Stimulated activated CD8-positive, alpha-beta memory T cell treated with anti-CD3 and anti-CD28 coated beads, Interleukin-15, amount 100 ng/mL, for 4 hours (primary cell): ENCODE results near the gene CEP104.

Source experiments
- DNase-seq, 2 donors: peaks; one replicate each; pipeline ENCODE4 v3.0.0-alpha.2; 2020; ENCODE audit warnings: low read depth in 2 of 2

The CEP104 gene

DNA sequence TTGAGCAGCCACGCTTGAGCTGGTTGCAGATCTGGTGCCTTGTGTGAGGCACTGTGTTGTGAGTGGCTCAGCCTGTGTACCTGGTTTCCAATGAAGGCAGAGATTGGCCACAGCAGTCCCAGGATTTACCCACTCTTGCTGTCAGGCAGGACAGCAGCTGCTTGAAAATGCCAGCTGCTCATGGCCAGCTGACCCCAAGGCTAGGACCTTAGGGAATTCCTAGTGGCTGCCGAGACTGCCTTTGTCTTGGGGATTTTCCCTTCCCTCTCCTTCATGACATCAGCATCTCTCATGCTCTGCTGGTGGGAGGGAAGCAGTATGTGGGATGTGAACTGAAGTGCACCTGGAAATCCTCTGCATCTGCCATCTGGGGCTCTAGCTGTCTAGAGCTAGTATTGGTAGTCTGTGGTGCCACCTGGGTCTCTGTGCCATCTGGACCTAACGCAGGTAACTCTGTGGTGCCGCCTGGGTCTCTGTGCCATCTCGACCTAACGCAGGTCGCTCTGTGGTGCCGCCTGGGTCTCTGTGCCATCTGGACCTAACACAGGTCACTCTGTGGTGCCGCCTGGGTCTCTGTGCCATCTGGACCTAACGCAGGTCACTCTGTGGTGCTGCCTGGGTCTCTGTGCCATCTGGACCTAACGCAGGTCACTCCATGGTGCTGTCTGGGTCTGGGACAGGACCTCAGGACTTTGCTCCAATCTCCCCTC lies 56.9 kb downstream of the CEP104 start:
- DNase-seq, result no peak

DNA sequence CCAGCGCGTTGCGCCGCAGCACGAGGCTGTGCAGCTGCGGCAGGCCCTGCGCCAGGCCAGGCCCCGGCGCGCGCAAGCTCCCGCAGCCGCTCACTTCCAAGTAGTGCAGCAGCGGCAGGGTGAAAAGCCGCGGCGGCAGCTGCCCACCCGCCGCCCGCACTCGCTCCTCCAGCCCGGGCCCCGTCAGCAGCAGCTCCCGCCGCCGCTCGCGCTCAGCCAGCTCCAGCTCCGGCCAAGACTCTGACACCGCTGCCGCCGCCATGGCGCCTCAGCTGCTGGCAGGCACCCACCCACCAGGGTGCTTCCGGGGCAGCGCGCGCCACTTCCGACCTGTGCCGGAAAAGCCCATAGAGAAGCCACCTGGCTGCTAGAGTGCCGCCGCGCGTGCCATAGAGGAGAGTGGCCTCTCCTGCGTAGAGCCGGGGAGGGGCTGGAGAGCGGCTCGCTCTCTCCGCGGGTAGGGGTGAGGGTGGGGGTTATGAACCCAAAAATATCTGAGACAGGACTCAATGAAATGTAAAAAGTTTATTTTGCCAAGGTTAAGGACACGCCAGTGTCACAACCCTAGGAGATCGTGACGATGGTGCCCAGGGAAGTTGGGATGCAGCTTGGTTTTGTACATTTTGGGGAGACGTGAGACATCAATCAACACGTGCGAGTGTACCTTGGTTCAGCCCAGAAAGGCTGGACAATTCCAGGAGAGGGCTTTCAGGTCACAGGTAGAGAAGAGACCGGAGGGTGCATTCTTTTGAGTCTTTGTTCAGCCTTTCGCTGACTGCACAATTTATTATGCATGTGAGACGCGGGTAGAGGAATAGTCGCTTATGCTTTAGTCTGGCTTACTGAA lies 60.6 kb downstream of the CEP104 start, which contains the start of gene LRRC47:
LRRC47 (minus strand) TSS at position 284 of the 847 bp plus-strand sequence; CDS start at position 262, 22 bp downstream.
- DNase-seq, result peak; percentile 87 to 89

DNA sequence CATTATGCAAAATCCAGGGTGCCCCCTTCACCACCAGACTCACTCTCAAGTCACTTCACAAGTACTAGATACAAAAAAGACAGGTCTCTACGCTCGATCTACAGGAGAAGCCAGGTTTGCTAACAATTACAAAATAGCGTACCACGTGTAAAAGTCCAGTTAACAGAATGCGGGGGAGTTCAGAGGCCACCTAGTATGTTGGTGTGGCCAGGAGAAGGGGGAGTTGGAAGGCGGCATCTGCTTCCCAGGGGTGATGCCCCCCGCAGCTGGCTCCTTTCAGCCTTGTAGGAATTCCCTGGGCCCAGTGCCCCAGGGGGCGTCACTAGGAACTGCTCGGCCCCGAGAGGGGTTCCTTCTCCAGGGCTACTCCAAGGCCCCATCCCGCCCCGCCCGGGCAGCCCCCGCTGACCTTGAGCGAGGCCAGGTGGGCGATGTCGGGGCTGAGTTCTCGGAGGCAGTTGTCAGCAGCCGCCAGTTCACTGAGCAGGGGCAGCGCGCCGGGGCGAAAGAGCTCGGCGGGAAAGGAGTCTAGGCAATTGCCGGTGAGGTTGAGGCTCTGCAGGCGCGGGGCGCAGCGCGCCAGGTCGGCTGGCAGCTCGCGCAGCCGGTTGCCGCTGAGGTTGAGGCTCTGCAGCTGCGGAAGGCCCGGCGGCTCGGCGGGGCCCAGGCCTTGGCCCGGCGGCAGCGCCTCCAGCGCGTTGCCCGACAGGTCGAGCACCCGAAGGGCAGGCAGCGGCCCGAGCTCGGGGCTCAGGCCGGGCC lies 61.4 kb downstream of the CEP104 start:
- DNase-seq, result no peak

DNA sequence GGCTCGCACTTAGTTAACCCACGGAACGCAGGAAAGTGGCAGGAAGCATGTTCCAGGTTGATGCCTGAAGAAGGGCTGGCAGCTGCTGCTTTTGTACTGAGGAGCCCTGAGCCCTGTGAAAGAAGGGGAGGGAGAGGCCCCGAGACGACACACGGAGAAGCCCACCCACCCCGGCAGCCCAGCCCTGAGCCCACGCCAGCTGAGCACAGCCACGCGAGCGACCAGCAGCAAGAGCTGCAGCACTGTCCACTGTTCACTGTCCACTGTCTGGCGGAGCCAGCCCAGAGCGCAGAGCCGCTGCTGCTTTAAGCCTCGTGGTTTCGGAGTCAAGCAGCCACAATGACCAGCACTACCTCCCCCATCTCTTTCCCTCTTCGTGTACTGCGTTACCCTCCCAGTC lies 66.1 kb downstream of the CEP104 start:
- DNase-seq, result no peak

DNA sequence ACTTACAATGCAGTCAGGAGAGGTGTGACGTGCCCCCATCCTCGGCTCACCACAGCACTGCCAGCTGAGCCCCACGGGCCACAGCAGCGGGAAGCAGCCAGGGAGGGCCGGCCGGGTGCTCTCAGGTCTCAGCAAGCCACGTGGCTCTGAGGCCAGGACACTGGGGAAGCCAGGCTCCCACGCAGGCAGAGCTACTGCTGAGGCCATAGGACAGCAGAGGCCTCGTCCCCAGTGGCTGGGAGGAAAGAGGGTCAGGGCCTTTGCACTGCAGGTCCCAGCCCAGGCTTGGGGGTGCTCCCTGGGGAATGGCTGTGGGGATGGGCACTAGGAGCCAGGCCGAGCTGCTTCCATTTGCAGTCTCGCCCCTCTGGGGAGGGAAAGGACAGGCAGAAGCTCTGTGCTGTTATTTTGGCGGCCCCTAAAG lies 66.5 kb downstream of the CEP104 start:
- DNase-seq, result no peak

DNA sequence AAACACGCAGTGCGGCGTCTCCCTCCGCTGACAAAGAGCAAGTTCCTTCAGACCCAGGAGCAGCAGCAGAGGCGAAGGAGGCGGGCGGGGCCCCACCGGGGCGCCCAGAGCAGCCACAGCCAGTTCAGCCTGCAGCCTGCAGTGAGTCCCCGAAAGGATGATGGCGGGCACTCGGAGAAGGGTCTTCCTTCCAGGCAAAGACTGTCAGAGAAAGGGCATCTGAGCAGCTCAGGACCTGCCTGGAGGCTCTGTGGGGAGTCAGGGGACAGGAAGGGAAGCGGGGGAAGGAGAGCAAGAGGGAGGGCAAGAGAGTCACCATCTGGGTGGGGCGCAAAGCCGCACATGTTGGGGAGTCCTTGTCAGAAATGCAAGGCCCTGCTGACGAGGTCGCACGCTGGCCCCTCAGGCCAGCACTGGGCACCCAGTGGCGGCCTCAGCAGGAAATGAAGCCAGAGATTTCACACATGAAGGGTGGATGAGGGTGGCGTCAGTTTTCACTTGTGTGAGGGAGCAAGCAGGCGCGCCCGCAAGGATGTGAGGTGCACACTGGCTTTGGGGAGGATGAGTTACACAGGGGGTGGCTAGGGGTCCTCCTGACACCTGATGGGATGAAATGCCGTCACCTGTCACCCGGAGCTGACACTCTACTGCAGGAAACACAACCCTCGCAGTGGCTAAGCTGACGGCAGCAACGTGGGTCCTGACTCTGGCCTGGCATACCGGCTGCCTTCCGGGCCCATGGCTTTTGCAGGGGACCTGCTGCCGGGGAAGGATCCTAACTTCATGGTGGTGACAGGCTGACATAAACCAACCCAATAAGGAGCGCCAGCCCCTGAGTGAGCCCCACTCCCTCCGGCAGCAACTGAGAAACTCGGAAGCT lies 67.3 kb downstream of the CEP104 start:
- no peak for DNase-seq

DNA sequence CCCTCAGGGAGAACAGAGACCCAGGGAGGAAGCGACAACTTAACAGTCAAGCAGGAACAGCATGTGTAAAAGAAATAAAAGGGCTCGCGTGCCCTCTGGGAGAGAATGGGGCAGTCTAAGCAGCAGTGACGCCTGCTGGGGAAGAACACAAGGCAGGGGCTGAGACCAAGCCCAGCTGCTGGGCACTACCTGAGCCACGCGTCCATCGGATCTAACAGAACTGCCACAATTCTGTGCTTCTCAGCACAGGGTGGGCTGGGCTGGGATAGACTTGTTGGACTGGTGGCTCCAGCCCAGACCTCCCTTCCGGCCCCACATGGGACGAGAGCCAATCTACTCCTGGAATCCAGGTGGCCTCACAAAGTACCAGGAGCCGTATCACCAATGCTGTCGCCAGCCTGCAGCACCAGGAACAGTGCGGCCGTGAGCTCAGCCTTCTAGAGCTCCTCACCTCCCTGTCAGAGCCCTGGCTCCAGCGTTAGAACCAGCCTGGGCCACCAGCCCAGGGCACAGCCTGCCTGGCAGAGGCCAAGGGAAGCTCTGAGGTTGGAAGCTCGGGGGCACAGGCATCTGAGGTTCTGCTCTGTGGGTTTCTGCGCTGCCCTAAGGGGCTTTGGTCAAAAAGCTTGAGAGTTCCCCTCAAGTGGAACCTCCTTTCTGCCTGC lies 68.1 kb downstream of the CEP104 start:
- DNase-seq, result no peak

DNA sequence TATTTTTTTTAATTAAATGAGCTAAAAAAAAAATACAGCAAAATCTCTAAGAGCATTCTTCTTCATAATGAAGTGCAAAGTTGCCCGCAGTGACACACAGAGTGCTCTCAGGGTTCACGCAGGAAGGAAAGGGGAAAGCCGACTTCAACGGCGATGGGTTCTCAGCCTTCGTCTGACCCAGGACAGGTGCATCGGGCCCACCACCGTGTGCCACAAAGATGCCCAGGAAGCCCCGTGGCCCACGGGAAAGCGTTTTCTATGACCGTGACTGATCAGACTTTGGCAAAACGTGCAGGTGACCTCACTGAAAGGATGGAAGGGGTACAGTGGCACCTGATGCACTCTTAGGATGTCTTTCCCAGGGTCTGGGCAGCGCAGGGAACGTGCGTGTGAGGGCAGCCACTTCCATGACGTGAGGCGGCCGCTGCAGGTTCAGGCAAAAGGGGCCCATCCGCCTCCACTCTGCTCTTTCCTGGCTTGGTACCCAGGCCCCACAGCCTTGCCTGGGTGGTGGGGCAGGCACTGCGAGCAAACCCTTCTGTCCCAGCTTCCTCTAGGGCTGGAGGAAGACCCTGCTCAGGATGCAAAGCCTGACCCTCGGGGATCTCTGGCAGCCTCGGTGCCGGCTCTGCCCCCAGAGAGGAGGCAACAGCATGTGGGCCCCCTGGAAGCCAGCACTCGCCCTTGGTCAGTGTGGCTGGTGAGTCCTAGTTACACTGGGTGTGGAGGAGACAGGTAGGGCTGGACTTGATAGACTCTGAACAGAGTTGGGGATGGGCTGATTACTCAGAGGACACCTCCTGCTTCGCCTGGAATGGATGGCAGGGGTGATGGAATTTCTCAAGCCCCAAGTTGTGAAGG lies 69.0 kb downstream of the CEP104 start:
- no peak for DNase-seq

DNA sequence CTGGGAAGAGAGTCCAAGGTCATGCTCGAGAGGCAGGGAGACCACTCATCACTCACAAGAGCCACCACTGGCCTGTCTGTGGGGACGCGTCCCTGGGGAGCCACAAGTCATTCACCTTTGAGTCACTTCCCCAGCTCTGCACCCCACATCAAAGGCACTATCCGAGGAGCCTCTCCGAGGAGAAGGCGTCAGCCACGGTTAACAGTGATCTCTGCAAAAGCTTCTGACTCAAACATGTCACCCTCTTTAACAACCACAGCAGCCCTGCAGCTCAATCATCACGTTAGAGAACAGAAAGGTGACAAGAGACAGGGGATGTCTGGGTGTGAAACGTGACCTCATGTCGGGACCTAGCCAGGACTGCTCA lies 69.7 kb downstream of the CEP104 start:
- peak in 1 of 2 donors; percentile 13 for DNase-seq

DNA sequence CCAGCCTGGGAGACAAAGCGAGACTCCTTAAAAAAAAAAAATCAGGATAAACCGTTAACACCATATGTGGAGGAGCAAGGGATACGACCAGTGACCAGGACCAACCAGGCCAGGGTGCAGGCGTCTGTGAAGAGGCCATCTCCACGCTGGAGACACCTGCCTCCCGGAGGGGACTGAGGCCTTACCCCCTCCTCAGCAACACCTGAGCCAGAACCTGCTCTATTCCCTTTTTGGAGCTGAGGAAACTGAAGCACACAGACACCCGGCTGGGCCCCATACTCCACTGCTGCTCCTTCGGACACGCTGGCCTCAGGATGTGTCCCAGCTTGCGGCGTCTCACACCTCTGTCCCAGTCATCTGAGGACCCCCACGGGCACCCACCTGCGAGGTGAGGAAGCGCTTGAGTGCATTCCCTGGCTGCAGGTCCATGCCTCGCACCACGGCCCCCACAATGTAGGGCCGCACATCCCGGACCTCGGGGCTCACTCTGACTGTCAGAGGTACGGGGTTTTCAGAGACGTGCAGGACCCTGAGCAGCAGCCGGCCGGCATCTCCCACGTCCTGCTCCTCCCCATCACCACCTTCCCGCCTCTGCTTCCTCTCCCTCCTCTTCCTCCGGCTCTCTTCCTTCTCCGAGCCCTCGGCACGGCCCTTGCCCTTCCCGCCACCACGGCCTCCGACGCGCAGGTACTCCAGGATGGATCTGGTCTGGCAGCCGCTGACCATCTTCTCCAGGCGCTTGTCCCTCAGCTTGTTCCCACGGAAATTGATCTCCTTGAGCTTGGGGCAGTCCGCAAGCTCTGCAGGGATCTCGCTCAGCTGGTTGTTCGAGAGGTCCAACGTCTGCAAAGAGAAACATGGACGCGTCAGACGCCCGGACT lies 70.3 kb downstream of the CEP104 start:
- DNase-seq, result no peak

DNA sequence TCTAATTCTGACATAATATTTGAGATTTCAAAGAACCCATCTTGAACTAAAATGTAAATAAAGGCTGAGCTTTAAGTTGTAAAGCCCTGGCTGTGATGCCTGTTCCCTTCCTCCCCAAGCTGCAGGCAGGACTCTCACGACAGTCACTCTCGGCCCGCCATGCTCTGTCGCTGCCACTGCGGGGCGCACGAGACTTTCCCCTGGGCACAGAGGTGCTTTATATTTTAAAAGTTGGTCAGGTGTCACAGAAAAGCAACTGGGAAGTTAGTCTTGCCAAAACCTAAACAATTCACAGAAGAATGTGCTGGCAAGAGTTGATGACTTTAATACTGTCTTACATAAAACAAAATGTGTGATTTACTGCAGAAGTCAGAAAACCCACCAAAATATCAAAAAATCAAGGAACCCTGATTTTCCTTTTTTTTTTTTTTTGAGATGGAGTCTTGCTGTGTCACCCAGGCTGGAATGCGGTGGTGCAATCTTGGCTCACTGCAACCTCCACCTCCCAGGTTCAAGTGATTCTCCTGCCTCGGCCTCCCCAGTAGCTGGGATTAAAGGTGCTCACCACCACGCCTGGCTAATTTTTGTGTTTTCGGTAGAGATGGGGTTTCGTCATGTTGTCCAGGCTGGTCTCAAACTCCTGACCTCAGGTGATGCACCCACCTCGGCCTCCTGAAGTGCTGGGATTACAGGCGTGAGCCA lies 71.4 kb downstream of the CEP104 start:
- DNase-seq, result no peak

DNA sequence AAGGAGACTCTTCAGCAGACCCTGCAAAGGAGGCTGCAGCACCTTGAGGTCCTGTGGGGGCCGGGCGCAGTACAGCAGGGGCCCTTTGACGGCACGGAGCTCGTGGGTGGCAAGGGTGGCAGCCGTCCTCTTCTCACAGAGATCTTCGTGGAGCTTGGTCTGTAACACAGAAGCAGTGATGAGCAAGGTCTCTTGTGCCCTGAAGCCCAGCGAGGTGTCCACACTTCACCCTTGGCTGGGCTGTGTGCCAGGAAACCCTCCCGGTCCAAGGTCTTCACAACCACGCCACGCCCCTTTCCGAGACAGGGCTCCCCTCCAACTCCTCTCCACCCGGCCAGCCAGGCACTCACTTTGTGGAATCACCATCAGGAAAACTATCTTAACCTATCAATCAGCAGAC lies 72.0 kb downstream of the CEP104 start:
- DNase-seq, result no peak

DNA sequence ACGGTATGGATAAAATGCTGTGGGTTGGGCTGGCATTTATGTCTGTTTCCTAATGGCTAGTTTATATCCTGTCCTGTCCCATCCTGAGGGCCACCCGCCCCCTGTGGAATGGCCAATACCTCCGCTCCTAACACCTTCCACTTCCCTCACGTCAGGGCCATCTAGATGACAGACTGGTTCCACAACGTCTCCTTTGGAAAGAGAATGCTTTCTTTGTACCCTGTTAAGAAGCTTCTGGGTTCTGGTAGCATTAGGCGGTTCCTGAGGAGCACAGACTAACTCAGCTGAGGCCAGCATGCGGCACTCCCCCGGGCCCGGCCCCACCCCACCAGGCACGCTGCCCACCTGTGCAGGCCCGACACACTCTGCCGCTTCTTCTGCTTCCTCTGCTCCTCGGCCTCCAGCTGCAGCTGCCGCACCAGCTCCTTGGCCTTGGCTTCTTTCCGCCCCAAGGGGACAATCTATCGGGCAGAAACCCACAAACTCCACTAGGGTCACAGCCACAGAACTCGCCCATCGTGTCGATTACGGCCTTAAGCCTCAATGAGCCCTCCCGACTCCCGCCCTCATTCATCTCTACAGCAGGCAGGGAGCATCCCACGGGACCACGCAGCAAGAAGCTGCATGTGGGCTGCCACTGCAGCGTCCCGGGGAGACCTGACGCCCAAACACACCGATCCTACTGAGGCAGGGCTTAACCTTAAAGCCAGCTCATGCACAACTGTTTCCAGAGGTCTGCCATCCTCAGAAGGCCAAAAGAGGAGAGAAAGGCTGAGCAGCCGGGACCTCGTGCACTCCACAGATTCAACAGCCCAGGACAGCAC lies 73.1 kb downstream of the CEP104 start:
- DNase-seq, result no peak

DNA sequence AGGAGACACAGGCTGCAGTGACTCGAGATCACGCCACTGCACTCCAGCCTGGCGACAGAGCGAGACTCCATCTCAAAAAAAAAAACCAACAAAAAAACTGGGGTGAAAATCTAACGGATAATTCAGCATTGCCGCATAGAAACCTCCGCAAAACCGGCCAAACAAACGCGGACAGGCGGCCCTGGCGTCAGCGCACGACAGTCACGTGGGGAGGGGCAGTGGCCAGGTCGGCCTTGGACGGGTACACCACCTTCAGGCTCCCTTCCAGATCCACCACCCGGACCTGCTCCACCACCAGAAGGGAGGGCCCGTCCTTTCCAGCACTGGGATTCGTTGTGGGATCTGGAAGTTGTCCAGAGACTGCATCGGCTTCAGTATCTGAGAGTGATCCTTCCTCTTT lies 76.1 kb downstream of the CEP104 start:
- no peak for DNase-seq

DNA sequence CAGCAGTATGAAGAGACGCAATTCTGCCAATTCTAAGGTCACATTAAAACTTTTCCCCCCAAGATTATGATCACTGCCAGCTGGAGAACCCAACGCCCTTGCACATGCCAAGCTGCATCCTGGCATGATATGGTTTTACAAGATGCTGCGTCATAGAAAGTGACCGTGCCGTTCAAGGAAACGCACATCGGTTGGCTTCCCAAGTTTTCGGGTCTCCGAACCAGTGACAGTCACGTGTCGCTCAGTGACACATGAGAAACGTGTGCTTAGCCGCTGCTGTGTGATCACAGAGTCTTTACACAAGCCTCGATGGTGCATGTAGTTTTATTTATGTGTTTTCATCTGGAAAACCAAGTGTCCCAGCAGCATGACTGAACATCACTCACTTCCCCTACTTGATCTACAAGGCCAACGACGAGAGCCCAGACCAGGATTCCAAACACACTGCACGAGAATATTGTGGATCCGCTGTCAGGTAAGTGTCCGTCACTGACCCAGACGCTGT lies 77.0 kb downstream of the CEP104 start:
- DNase-seq, result no peak

DNA sequence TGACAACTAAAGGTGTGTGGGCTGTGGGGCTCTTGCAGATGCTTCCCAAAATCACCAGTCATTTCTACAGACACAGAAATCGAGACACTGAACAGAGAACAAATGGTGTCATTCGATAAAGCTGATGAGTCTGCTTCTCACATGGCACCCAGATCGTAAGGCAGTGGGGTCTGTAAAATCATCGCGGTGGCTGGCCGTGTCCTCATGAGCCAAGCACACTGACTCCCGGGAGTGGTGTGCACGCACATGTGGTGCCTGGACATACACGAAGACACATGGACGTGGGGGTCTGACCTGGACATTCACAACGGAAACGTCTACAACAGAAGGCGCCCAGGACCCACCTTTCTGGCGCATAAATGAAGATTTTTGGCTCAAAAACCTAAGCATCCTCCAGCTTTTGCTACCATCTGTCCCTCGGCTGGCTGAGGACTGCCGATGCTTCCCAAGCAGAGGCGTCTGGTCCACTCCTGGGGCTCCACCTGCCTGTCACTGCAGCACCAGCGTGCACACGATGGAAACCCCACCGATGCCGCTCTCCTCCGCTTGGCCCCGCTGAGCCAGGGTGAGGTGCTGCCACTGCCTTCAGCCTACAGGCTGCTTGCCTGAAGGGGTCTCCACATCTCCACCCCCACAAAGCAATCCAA lies 77.6 kb downstream of the CEP104 start:
- no peak for DNase-seq
